Endothelial cell of umbilical vein (primary cell): ENCODE data around the gene CCNG2. TPM values are rescaled to one million over a fixed set of nuclear protein-coding genes. Genes with fewer than 3 reads are reported as not detected.

Experiments
- BruUV-seq: library from RNA; stranded (reverse); fragments of 400-500 nt; replicated peaks from 2 replicates; lab custom pipeline; 2021; lab: Mats Ljungman, UMichigan
- CTCF ChIA-PET: fragments of 300-600, 350-600 bp; sonication (Branson Sonifier 250); formaldehyde crosslinking; loops from one replicate; lab custom pipeline; 2021; ENCODE audit warnings: antibody characterized with exemption, inconsistent platforms; lab: Charles Lee
- POLR2A ChIA-PET: fragments of 300-600, 350-600 bp; sonication (Branson Sonifier 250); formaldehyde crosslinking; loops from one replicate; lab custom pipeline; 2021; ENCODE audit warnings: antibody characterized with exemption, inconsistent platforms; lab: Charles Lee
- DNase-seq: peaks from one replicate; pipeline ENCODE4 v3.0.0-alpha.2; 2011; ENCODE audit warnings: low read depth, low spot score
- FAIRE-seq: peaks from 2 replicates; lab custom pipeline; 2011; peaks lifted over from hg19 to GRCh38; lab: Jason Lieb, UNC
- H2AFZ ChIP-seq: 2 replicates; pipeline ENCODE4 v1.6.0; 2012; ENCODE audit warnings: low read depth, low read length, control low read depth, inconsistent platforms
- H3K27ac ChIP-seq: 2 replicates; pipeline ENCODE4 v1.5.1; 2011; ENCODE audit warnings: low read depth, mild to moderate bottlenecking, control low read depth, low read length, moderate library complexity; ENCODE audit not compliant: insufficient read depth
- H3K27me3 ChIP-seq, 2 experiments: 2 replicates each; pipeline versions ENCODE4 v1.6.0 to v1.6.1; 2011; ENCODE audit warnings: low read length in 2 of 2, mixed read lengths in 1 of 2; ENCODE audit not compliant: control insufficient read depth in 2 of 2, insufficient read depth in 2 of 2
- H3K36me3 ChIP-seq, 2 experiments: 2 replicates in 1 of 2; 3 replicates in 1 of 2; pipeline ENCODE4 v1.5.1; 2011; ENCODE audit warnings: low read length in 2 of 2, mild to moderate bottlenecking in 1 of 2, moderate library complexity in 1 of 2; ENCODE audit not compliant: control insufficient read depth in 2 of 2, insufficient read depth in 2 of 2; ENCODE audit errors: extremely low read depth in 1 of 2
- H3K4me1 ChIP-seq: 3 replicates; pipeline ENCODE4 v1.5.1; 2011; ENCODE audit warnings: mild to moderate bottlenecking, low read length; ENCODE audit not compliant: control insufficient read depth, insufficient read depth; ENCODE audit errors: extremely low read depth
- H3K4me2 ChIP-seq: 2 replicates; pipeline ENCODE4 v1.6.1; 2011; ENCODE audit warnings: low read length, control low read depth, mixed read lengths; ENCODE audit not compliant: insufficient read depth
- H3K4me3 ChIP-seq, 3 experiments: fragments of 200-600 bp in 1 of 3; sonication (generic), shearing (Covaris generic) in 1 of 3; replicated peaks in 1 of 3; 2 replicates each; pipeline ENCODE4 v1.5.1; 2011 to 2016; ENCODE audit warnings: control low read depth in 3 of 3, low read length in 3 of 3, mild to moderate bottlenecking in 2 of 3, inconsistent platforms in 1 of 3, low read depth in 1 of 3, moderate library complexity in 1 of 3; ENCODE audit not compliant: insufficient read depth in 1 of 3
- H3K79me2 ChIP-seq: 2 replicates; pipeline ENCODE4 v1.6.0; 2012; ENCODE audit warnings: low read length, inconsistent platforms; ENCODE audit not compliant: control insufficient read depth, insufficient read depth
- H3K9ac ChIP-seq: replicated peaks from 2 replicates; pipeline ENCODE3; 2011; ENCODE audit warnings: low read length, control low read depth; ENCODE audit not compliant: insufficient read depth; ENCODE audit errors: extremely low read depth
- H3K9me1 ChIP-seq: replicated peaks from 3 replicates; pipeline ENCODE4 v1.6.0; 2011; ENCODE audit warnings: mild to moderate bottlenecking, low read length; ENCODE audit not compliant: control insufficient read depth, insufficient read depth; ENCODE audit errors: extremely low read depth
- H3K9me3 ChIP-seq: replicated peaks from 2 replicates; pipeline ENCODE4 v1.5.1; 2012; ENCODE audit warnings: low read length, inconsistent platforms; ENCODE audit not compliant: control insufficient read depth, insufficient read depth
- H4K20me1 ChIP-seq: replicated peaks from 2 replicates; pipeline ENCODE3; 2011; ENCODE audit warnings: mild to moderate bottlenecking, low read length; ENCODE audit not compliant: control insufficient read depth, insufficient read depth; ENCODE audit errors: extremely low read depth
- EZH2 ChIP-seq: IDR thresholded peaks from 2 replicates; pipeline ENCODE4 v1.6.1; 2012; ENCODE audit warnings: borderline replicate concordance, low read depth, mild to moderate bottlenecking, moderate library complexity, low read length, inconsistent platforms; ENCODE audit not compliant: severe bottlenecking
- FOS ChIP-seq: IDR thresholded peaks from 2 replicates; pipeline ENCODE4 v1.6.1; 2011; ENCODE audit warnings: mild to moderate bottlenecking, low read length, moderate library complexity, borderline replicate concordance; ENCODE audit not compliant: insufficient read depth
- GATA2 ChIP-seq: IDR thresholded peaks from 2 replicates; pipeline ENCODE4 v1.7.0; 2011; ENCODE audit warnings: low read depth, mild to moderate bottlenecking, moderate library complexity, mixed read lengths, low read length; ENCODE audit not compliant: insufficient read length, insufficient read depth
- JUN ChIP-seq: IDR thresholded peaks from 2 replicates; pipeline ENCODE4 v1.6.1; 2011; ENCODE audit warnings: borderline replicate concordance, low read depth; ENCODE audit not compliant: insufficient read length, insufficient read depth
- MYC ChIP-seq: IDR thresholded peaks from one replicate; pipeline ENCODE4 v1.6.1; 2011; ENCODE audit warnings: mild to moderate bottlenecking, low read depth, low read length
- POLR2A ChIP-seq: IDR thresholded peaks from 2 replicates; pipeline ENCODE4 v1.6.1; 2012; ENCODE audit warnings: low read depth, mild to moderate bottlenecking, control low read depth, low read length
- POLR2AphosphoS5 ChIP-seq: IDR thresholded peaks from 2 replicates; pipeline ENCODE4 v1.6.1; 2012; ENCODE audit warnings: low read depth, mild to moderate bottlenecking, control low read depth, low read length, moderate library complexity; ENCODE audit not compliant: insufficient read depth
- dilution Hi-C: fragments of 300-500 bp; cut with MboI; formaldehyde crosslinking; loops from one replicate; pipeline ENCODE4 v1.15.0; 2019; ENCODE audit warnings: low sequenced_read_pairs; ENCODE audit not compliant: extremely low pct_ligation_motif_present
- intact Hi-C: fragments of 100-400 bp; cut with micrococcal nuclease; formaldehyde crosslinking; loops from one replicate; pipeline ENCODE4 v1.10.0; 2022
- polyA plus RNA-seq, 4 experiments: library from polyadenylated mRNA; depleted of rRNA in 3 of 4; stranded (reverse) in 3 of 4; unstranded in 1 of 4; fragments of >200 nt; gene quantifications; 2 replicates each; pipeline versions ENCODE4 v1.2.1 to v1.2.3, GENCODE V29; 2011 to 2012; ENCODE audit warnings: missing spikeins in 1 of 4
- total RNA-seq: library from RNA; stranded (reverse); gene quantifications from 2 replicates; pipeline ENCODE4 v1.2.3, GENCODE V29; 2021
- TF ChIP-seq, protein P1 (sequence below), 2 donors: IDR thresholded peaks; 1 replicate in 1 of 2; 2 replicates in 1 of 2; pipeline ENCODE4 v1.5.1; 2011; ENCODE audit warnings: low read length in 2 of 2, mild to moderate bottlenecking in 2 of 2, moderate library complexity in 2 of 2, control low read depth in 1 of 2, inconsistent platforms in 1 of 2, low read depth in 1 of 2; ENCODE audit not compliant: insufficient read depth in 1 of 2; ENCODE audit errors: extremely low read depth in 1 of 2
- TF ChIP-seq, protein P2 (sequence below): IDR thresholded peaks from 2 replicates; pipeline ENCODE4 v1.6.1; 2011; ENCODE audit not compliant: insufficient read depth, insufficient read length

The CCNG2 gene
- total and polyA plus RNA-seq, 2 donors (not counting 3 experiments of a cell fraction or from before 2014, with no cell fraction given), result 7.9 to 28.3 TPM

DNA sequence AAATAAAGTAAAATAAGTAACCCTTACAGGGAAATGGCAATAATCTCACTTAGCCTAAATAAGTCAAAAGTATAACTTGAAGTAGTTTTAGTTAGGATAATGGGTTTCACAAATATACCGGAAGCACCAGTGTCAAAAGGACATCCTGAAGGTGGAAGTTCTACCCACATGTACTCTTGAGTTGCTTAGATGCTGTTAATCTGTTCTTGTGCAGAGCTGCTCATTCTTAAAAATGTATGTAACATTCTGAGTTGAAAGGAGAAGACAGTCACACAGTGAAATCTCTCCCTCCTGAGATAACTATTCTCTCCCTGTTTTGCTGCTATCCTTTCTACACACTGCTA, 11.2 kb upstream of the CCNG2 start:
- Histone ChIP-seq H4K20me1 (no peaks in the 10 kb centered on the region), H2AFZ (no peak overlapping the region), H3K79me2 (no peaks in the 10 kb centered on the region), H3K4me2 (peak overlapping the region; percentile 19), H3K27me3 (peaks cover 0 to 2% of the 10 kb centered on the region in 2 experiments), H3K4me1 (peaks cover 18% of the 10 kb centered on the region), H3K9ac (no peak overlapping the region), H3K27ac (no peak overlapping the region), H3K9me1 (no peaks in the 10 kb centered on the region), H3K36me3 (no peaks in the 10 kb centered on the region), H3K9me3 (no peaks in the 10 kb centered on the region), H3K4me3 (no peak overlapping the region)
- peak; percentile 26 for DNase-seq
- intact Hi-C loops (loop anchor here (1.0 kb wide), 1 partner anchor 46 kb away; no protein-coding TSS in a partner anchor), dilution Hi-C loops (no loop called here)
- ChIA-PET CTCF (interaction anchor here (1.2 to 2.0 kb wide), 4 partner anchors 8 to 53 kb away, joined by 3 to 15 read pairs (median 3); no protein-coding TSS in a partner anchor), POLR2A (no interaction called here)
- no peak for FAIRE-seq
- no peak for TF ChIP-seq POLR2A
- no peak for TF ChIP-seq EZH2
- TF ChIP-seq, protein P1, sequence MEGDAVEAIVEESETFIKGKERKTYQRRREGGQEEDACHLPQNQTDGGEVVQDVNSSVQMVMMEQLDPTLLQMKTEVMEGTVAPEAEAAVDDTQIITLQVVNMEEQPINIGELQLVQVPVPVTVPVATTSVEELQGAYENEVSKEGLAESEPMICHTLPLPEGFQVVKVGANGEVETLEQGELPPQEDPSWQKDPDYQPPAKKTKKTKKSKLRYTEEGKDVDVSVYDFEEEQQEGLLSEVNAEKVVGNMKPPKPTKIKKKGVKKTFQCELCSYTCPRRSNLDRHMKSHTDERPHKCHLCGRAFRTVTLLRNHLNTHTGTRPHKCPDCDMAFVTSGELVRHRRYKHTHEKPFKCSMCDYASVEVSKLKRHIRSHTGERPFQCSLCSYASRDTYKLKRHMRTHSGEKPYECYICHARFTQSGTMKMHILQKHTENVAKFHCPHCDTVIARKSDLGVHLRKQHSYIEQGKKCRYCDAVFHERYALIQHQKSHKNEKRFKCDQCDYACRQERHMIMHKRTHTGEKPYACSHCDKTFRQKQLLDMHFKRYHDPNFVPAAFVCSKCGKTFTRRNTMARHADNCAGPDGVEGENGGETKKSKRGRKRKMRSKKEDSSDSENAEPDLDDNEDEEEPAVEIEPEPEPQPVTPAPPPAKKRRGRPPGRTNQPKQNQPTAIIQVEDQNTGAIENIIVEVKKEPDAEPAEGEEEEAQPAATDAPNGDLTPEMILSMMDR (IDR thresholded peaks at IDR 0.05; ENCODE audit: extremely low read depth in 1 of 2, insufficient read depth in 1 of 2, low read depth in 1 of 2, low read length in 2 of 2), result no peak
- no peak for TF ChIP-seq POLR2AphosphoS5
- no peak for TF ChIP-seq GATA2
- TF ChIP-seq, protein P2, sequence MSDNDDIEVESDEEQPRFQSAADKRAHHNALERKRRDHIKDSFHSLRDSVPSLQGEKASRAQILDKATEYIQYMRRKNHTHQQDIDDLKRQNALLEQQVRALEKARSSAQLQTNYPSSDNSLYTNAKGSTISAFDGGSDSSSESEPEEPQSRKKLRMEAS, result no peak
- TF ChIP-seq MYC, result no peak
- no peak for TF ChIP-seq FOS
- TF ChIP-seq JUN, result no peak
- no TSS peak for BruUV-seq
